Nephron (organoid): ENCODE results near the gene ABLIM3.

Source experiments
- H3K27ac Mint-ChIP-seq, 3 experiments: 2 replicates each; pipeline ENCODE4 v1.8.0; 2020; ENCODE audit warnings: mixed read lengths in 3 of 3, mild to moderate bottlenecking in 2 of 3, moderate library complexity in 1 of 3
- H3K27me3 Mint-ChIP-seq: 2 replicates; pipeline ENCODE4 v1.8.0; 2021; ENCODE audit warnings: low read depth, mild to moderate bottlenecking, moderate library complexity, mixed read lengths
- H3K36me3 Mint-ChIP-seq: 2 replicates; pipeline ENCODE4 v1.8.0; 2020; ENCODE audit warnings: low read depth, mixed read lengths
- H3K4me1 Mint-ChIP-seq: 2 replicates; pipeline ENCODE4 v1.8.0; 2020; ENCODE audit warnings: mixed read lengths
- H3K4me3 Mint-ChIP-seq, 3 experiments: 2 replicates each; pipeline ENCODE4 v1.8.0; 2020; ENCODE audit warnings: mild to moderate bottlenecking in 3 of 3, mixed read lengths in 3 of 3, moderate library complexity in 2 of 3
- H3K9me3 Mint-ChIP-seq: 2 replicates; pipeline ENCODE4 v1.8.0; 2020; ENCODE audit warnings: mixed read lengths
- CTCF ChIP-seq, 3 experiments: fragments of 200-600 bp; sonication (generic); IDR thresholded peaks; one replicate each; pipeline ENCODE4 v1.5.0; 2021; ENCODE audit warnings: antibody characterized with exemption in 3 of 3; ENCODE audit not compliant: unreplicated experiment in 3 of 3

ABLIM3 gene

GRCh38 chr5:149303210-149303609, 161.9 kb downstream of the ABLIM3 start:
- Mint-ChIP-seq H3K9me3 (no peaks in the 10 kb centered on the region), H3K4me1 (peaks cover 2% of the 10 kb centered on the region), H3K27me3 (no peaks in the 10 kb centered on the region), H3K36me3 (no peaks in the 10 kb centered on the region), H3K27ac (no peak overlapping the region), H3K4me3 (no peak overlapping the region)
- no peak for TF ChIP-seq CTCF (IDR thresholded peaks at IDR 0.05; ENCODE audit: unreplicated experiment in 3 of 3)

GRCh38 chr5:149304195-149305078, 163.1 kb downstream of the ABLIM3 start:
- H3K27ac Mint-ChIP-seq, result no peak overlapping the region
- H3K27me3 Mint-ChIP-seq, result no peaks in the 10 kb centered on the region
- H3K4me1 Mint-ChIP-seq, result no peaks in the 10 kb centered on the region
- no peak overlapping the region for H3K4me3 Mint-ChIP-seq
- H3K9me3 Mint-ChIP-seq, result no peaks in the 10 kb centered on the region
- H3K36me3 Mint-ChIP-seq, result no peaks in the 10 kb centered on the region
- no peak for TF ChIP-seq CTCF (IDR thresholded peaks at IDR 0.05; ENCODE audit: unreplicated experiment in 3 of 3)

GRCh38 chr5:149309354-149309753, 168.1 kb downstream of the ABLIM3 start:
- TF ChIP-seq CTCF (IDR thresholded peaks at IDR 0.05; ENCODE audit: unreplicated experiment in 3 of 3), result no peak
- peaks cover 9% of the 10 kb centered on the region for H3K4me1 Mint-ChIP-seq
- no peaks in the 10 kb centered on the region for H3K36me3 Mint-ChIP-seq
- no peak overlapping the region for H3K4me3 Mint-ChIP-seq
- peaks cover 8% of the 10 kb centered on the region for H3K27me3 Mint-ChIP-seq
- H3K9me3 Mint-ChIP-seq, result no peaks in the 10 kb centered on the region
- H3K27ac Mint-ChIP-seq, result no peak overlapping the region
